Measurements from ENCODE around the gene VPS13C.

Gene VPS13C

DNA sequence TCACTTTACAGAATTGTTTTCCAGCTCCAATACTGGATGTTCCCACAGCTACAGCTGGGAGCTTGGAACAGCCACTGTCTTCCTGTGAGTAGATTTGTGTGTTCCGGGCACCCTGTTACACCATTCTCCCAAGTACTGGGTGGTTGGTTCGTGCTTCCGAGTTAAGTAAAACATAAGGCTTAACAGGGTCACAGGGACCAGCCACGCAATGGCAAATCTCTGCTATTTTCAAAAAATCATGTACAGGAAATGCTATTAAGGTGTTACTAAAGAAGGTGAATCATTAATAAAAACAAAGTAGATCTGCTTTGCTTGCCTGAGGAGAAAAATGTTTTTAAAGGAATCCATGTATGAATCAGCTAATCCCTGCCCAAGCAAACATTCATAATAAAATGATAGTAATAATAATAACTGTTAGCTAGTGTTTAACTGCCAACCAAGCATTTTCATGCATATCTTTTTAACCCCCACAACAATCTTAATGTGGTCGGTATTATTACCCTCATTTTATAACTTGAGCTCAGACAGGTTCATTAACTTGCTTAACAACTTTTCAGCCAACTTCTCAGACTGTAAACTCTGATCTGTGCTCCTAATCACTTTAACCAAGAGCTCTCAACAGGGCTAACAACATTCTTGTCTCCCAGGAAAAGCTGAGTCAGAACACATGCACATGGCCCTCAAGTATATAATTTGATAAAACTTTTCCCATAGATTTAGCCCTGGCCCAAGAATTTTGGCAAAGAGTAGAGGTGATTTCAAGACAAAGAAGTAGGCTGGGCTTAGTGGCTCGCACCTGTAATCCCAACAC is 3.8 kb upstream of the VPS13C start:
- Histone ChIP-seq H3K36me3 (no peaks in the 10 kb centered on the region), H3K27me3 (ENCODE audit: insufficient read depth, low read depth, severe bottlenecking) (no peaks in the 10 kb centered on the region), H3K4me3 (ENCODE audit: low read depth, low read length) (no peak overlapping the region), H3K27ac (no peak overlapping the region), H3K9me3 (ENCODE audit: severe bottlenecking) (no peaks in the 10 kb centered on the region)
- no peak for DNase-seq
- TF ChIP-seq, protein P1, sequence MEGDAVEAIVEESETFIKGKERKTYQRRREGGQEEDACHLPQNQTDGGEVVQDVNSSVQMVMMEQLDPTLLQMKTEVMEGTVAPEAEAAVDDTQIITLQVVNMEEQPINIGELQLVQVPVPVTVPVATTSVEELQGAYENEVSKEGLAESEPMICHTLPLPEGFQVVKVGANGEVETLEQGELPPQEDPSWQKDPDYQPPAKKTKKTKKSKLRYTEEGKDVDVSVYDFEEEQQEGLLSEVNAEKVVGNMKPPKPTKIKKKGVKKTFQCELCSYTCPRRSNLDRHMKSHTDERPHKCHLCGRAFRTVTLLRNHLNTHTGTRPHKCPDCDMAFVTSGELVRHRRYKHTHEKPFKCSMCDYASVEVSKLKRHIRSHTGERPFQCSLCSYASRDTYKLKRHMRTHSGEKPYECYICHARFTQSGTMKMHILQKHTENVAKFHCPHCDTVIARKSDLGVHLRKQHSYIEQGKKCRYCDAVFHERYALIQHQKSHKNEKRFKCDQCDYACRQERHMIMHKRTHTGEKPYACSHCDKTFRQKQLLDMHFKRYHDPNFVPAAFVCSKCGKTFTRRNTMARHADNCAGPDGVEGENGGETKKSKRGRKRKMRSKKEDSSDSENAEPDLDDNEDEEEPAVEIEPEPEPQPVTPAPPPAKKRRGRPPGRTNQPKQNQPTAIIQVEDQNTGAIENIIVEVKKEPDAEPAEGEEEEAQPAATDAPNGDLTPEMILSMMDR (IDR thresholded peaks at IDR 0.05; ENCODE audit: low read depth, low read length): no peak

DNA sequence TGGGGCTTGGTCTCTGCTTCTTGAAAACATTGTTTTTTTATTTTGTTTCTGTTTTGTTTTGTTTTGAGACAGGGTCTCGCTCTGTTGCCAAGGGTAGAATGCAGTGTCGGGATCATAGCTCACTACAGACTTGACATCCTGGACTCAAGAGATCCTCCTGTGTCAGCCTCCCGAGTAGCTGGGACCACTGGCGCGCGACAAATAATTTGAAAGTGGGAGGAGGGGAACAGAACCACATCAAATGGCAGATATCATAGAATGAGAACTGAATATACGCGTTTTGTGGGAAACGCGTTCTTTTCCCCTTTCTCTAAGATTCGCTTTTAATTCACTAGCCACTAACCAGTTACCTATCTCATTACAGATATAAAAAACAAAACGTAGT is 641 bp upstream of the VPS13C start:
- no peaks in the 10 kb centered on the region for H3K9me3 ChIP-seq (ENCODE audit: severe bottlenecking)
- peak overlapping the region; percentile 80 for H3K4me3 ChIP-seq (ENCODE audit: low read depth, low read length)
- H3K27ac ChIP-seq: peak overlapping the region; percentile 58
- DNase-seq: no peak
- no peaks in the 10 kb centered on the region for H3K27me3 ChIP-seq (ENCODE audit: insufficient read depth, low read depth, severe bottlenecking)
- TF ChIP-seq, protein P1 (IDR thresholded peaks at IDR 0.05; ENCODE audit: low read depth, low read length): no peak
- no peaks in the 10 kb centered on the region for H3K36me3 ChIP-seq

DNA sequence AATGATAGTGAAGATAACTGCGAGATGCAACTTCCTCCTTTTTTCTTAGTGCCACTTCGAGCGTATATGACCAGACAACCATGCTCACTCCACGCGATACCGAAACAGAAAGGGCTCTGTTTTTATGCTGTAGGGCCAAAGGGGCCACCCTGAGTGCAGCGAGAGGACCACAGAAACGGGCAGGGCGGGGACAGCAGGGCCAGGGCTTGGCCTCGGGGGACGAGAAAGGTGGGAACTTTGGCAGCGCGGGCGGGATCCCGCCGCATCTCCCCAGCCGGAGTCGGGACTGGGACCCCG is 483 bp downstream of the VPS13C start:
- peak overlapping the region; percentile 64 for H3K27ac ChIP-seq
- no peaks in the 10 kb centered on the region for H3K36me3 ChIP-seq
- TF ChIP-seq, protein P1 (IDR thresholded peaks at IDR 0.05; ENCODE audit: low read depth, low read length): no peak
- peak overlapping the region; percentile 80 for H3K4me3 ChIP-seq (ENCODE audit: low read depth, low read length)
- DNase-seq: peak; percentile 51
- no peaks in the 10 kb centered on the region for H3K9me3 ChIP-seq (ENCODE audit: severe bottlenecking)
- H3K27me3 ChIP-seq (ENCODE audit: insufficient read depth, low read depth, severe bottlenecking): no peaks in the 10 kb centered on the region

GRCh38 chr15:62059108-62059815 is 985 bp downstream of the VPS13C start:
- no peaks in the 10 kb centered on the region for H3K9me3 ChIP-seq (ENCODE audit: severe bottlenecking)
- no peak overlapping the region; the same call in 1 of the 2 replicates for H3K27ac ChIP-seq
- H3K27me3 ChIP-seq (ENCODE audit: insufficient read depth, low read depth, severe bottlenecking): no peaks in the 10 kb centered on the region
- TF ChIP-seq, protein P1 (IDR thresholded peaks at IDR 0.05; ENCODE audit: low read depth, low read length): no peak
- no peaks in the 10 kb centered on the region for H3K36me3 ChIP-seq
- peak overlapping the region; percentile 80 for H3K4me3 ChIP-seq (ENCODE audit: low read depth, low read length)
- DNase-seq: no peak

- Histone ChIP-seq H3K36me3 (no peaks in the 10 kb centered on the region), H3K27ac (no peak overlapping the region), H3K4me3 (ENCODE audit: low read depth, low read length) (no peak overlapping the region), H3K9me3 (ENCODE audit: severe bottlenecking) (no peaks in the 10 kb centered on the region), H3K27me3 (ENCODE audit: insufficient read depth, low read depth, severe bottlenecking) (no peaks in the 10 kb centered on the region)
- TF ChIP-seq, protein P1 (IDR thresholded peaks at IDR 0.05; ENCODE audit: low read depth, low read length): no peak
- DNase-seq: no peak
Observed at GRCh38 chr15:62058327-62059028, 1.8 kb downstream of the VPS13C start.

All from WERI-Rb-1 (cell line).